Small intestine (tissue), 7 donors: ENCODE results near the gene PHYKPL. TPM values are rescaled to one million over a fixed set of nuclear protein-coding genes. Genes with fewer than 3 reads are reported as not detected.

ENCODE experiments used
- DNase-seq, 2 donors: peaks; one replicate each; pipeline versions ENCODE4 v3.0.0 to v3.0.0-alpha.2; 2013
- FAIRE-seq: peaks from 2 replicates; lab custom pipeline; 2012; peaks lifted over from hg19 to GRCh38; lab: Jason Lieb, UNC
- H3K27ac ChIP-seq, 3 donors: one replicate each; pipeline ENCODE4 v1.5.1; 2013; ENCODE audit warnings: low read length in 2 of 3, mild to moderate bottlenecking in 2 of 3, control low read depth in 1 of 3, inconsistent platforms in 1 of 3, low read depth in 1 of 3, moderate library complexity in 1 of 3
- H3K27me3 ChIP-seq, 3 donors: one replicate each; pipeline ENCODE4 v1.6.1; 2013; ENCODE audit warnings: low read length in 3 of 3, inconsistent platforms in 1 of 3; ENCODE audit not compliant: control insufficient read depth in 3 of 3, insufficient read depth in 3 of 3
- H3K36me3 ChIP-seq, 3 donors: one replicate each; pipeline ENCODE4 v1.6.1; 2013; ENCODE audit warnings: low read length in 3 of 3, inconsistent platforms in 1 of 3, low read depth in 1 of 3, mild to moderate bottlenecking in 1 of 3, moderate library complexity in 1 of 3; ENCODE audit not compliant: control insufficient read depth in 3 of 3, insufficient read depth in 2 of 3
- H3K4me1 ChIP-seq, 3 donors: one replicate each; pipeline ENCODE4 v1.6.1; 2013; ENCODE audit warnings: low read length in 2 of 3, inconsistent platforms in 1 of 3, low read depth in 1 of 3, mild to moderate bottlenecking in 1 of 3, moderate library complexity in 1 of 3; ENCODE audit not compliant: control insufficient read depth in 3 of 3, insufficient read depth in 2 of 3
- H3K4me3 ChIP-seq, 3 donors: one replicate each; pipeline ENCODE4 v1.5.1; 2013; ENCODE audit warnings: low read length in 3 of 3, control low read depth in 1 of 3, inconsistent platforms in 1 of 3, low read depth in 1 of 3, mild to moderate bottlenecking in 1 of 3, moderate library complexity in 1 of 3
- H3K9me3 ChIP-seq, 2 donors: one replicate each; pipeline ENCODE4 v1.6.1; 2013; ENCODE audit warnings: low read depth in 1 of 2, low read length in 1 of 2; ENCODE audit not compliant: control insufficient read depth in 2 of 2, insufficient read depth in 1 of 2
- WGBS, 3 donors: extraction: QIAGEN DNeasy Blood & Tissue Kit; methylation state at CpG; one replicate each; pipeline ENCODE4 v1.1.7; 2013; 5-methylcytosine and 5-hydroxymethylcytosine counted together
- polyA plus RNA-seq, 4 donors: library from polyadenylated mRNA; stranded (reverse) in 3 of 4; unstranded in 1 of 4; fragments of 200-250 nt in 3 of 4; fragments of 120-200 nt in 1 of 4; gene quantifications; one replicate each; pipeline versions ENCODE4 v1.2.1 to v1.2.3, GENCODE V29; 2013
- donor health status: healthy with polysubstance abuse.
- donor health status: control.
- donor health status: control.
- donor health status: Bipolar disorder and iron deficiency.
- donor health status: healthy.

Gene PHYKPL
- polyA plus RNA-seq, 4 donors, result 57.7 to 145 (median 127) TPM

DNA sequence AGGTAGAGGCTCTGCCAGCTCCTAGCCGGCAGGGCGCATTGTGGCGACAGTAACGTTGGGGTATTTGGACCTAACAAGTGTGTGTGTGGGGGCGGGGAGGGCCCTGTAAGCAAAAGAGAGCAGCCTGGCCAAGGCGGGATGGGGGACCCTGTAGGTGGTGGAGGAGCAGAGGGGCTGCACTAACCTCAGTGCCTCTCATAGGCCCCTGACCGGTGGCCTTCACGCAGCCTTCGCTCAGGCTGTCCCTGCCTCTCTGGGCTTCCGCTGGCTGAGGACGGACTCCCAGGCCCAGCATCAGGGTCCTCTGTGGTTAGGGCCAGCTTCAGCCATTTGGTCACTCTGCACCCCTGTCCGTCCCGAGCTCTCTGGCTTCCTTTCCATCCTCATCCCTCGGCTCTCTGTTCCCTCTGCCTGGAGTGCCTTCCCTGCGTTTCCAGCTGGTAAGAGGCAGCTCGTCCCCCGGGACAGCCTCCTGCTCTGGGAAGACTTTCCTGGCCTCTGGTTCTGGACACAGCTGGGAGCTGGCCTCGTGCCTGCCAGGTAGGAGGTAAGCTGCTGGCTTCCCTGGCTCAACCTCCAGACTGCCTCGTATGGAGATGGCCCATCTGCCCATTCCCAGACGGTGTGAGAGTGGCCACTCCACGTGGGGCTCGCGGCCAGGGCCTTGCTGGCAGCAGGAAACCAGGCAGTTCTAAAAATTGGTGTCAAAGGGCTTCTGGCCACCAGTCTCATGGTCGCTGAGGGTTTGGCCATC, 39.3 kb upstream of the PHYKPL start:
- H3K36me3 ChIP-seq, result no peaks in the 10 kb centered on the region
- H3K4me3 ChIP-seq, result no peak overlapping the region
- 79 to 84% (median 84%) methylated on average over 24 of the region's 24 CpGs for WGBS, 3 donors
- DNase-seq, result no peak
- H3K27me3 ChIP-seq, result no peaks in the 10 kb centered on the region
- peaks cover 0 to 7% of the 10 kb centered on the region in 2 donors for H3K9me3 ChIP-seq
- no peak for FAIRE-seq
- H3K4me1 ChIP-seq, result no peaks in the 10 kb centered on the region
- H3K27ac ChIP-seq, result no peak overlapping the region

GRCh38 chr5:178271231-178271630, 38.6 kb upstream of the PHYKPL start:
- FAIRE-seq, result no peak
- DNase-seq, result no peak
- H3K36me3 ChIP-seq, result no peaks in the 10 kb centered on the region
- H3K27ac ChIP-seq, result no peak overlapping the region
- 86 to 91% (median 88%) methylated on average over 4 of the region's 4 CpGs for whole genome bisulfite sequencing, 3 donors
- no peak overlapping the region for H3K4me3 ChIP-seq
- H3K27me3 ChIP-seq, result no peaks in the 10 kb centered on the region
- no peaks in the 10 kb centered on the region for H3K4me1 ChIP-seq
- peaks cover 0 to 7% of the 10 kb centered on the region in 2 donors for H3K9me3 ChIP-seq

DNA sequence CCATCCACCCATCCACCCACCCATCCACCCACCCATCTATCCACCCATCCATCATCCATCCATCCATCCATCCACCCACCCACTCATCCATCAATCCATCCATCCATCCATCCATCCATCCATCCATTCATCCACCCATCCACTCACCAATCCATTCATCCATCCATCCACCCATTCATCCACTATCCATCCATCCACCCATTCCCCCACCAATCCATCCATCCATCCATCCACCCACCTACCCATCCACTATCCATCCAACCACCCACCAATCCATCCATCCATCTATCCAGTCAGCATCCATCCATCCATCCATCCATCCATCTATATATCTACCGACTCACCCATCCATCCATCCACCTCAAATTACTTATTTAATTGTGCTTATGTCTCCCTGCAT, 36.9 kb upstream of the PHYKPL start:
- Histone ChIP-seq H3K4me1 (no peaks in the 10 kb centered on the region), H3K4me3 (no peak overlapping the region), H3K9me3 (no peaks in the 10 kb centered on the region), H3K27ac (no peak overlapping the region), H3K27me3 (no peaks in the 10 kb centered on the region), H3K36me3 (no peaks in the 10 kb centered on the region)
- no peak for FAIRE-seq
- no peak for DNase-seq
- WGBS, 3 donors, result 90 to 92% (median 91%) methylated on average over 1 of the region's 1 CpG

- H3K4me3 ChIP-seq, result no peak overlapping the region
- H3K9me3 ChIP-seq, result no peaks in the 10 kb centered on the region
- DNase-seq (no peak), FAIRE-seq (no peak)
- H3K27ac ChIP-seq, result no peak overlapping the region
- no peaks in the 10 kb centered on the region for H3K27me3 ChIP-seq
- 80 to 90% (median 81%) methylated on average over 10 of the region's 10 CpGs for WGBS, 3 donors
- no peaks in the 10 kb centered on the region for H3K36me3 ChIP-seq
- no peaks in the 10 kb centered on the region for H3K4me1 ChIP-seq
Measured at GRCh38 chr5:178267876-178268275, 35.3 kb upstream of the PHYKPL start.

DNA sequence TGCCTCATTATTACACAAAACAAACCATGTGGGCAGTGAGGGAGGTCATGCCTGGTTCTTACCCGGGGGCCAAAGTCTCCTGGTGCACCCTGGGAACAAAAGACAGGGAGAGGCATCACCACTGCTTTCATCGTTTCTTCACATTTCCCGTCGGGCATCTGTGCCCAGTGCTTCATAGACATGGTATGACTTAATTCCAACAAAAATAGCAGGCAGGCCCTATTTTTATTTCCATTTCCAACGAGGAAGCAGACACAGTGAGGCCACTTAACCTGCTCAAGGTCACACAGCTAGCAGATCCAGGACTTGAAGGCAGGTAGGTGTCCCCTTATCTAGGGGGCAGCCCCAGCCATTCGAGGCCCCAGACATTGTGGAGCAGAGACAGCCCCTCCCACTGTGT, 34.6 kb upstream of the PHYKPL start:
- WGBS, 3 donors, result 48 to 67% (median 60%) methylated on average over 6 of the region's 6 CpGs
- H3K4me3 ChIP-seq, result no peak overlapping the region
- DNase-seq, result no peak
- FAIRE-seq, result no peak
- H3K27me3 ChIP-seq, result no peaks in the 10 kb centered on the region
- no peaks in the 10 kb centered on the region for H3K36me3 ChIP-seq
- no peaks in the 10 kb centered on the region for H3K4me1 ChIP-seq
- H3K9me3 ChIP-seq, result no peaks in the 10 kb centered on the region
- no peak overlapping the region for H3K27ac ChIP-seq

- H3K27ac ChIP-seq, result no peak overlapping the region
- no peak overlapping the region for H3K4me3 ChIP-seq
- H3K4me1 ChIP-seq, result no peaks in the 10 kb centered on the region
- H3K27me3 ChIP-seq, result no peaks in the 10 kb centered on the region
- no peaks in the 10 kb centered on the region for H3K9me3 ChIP-seq
- WGBS, 3 donors, result 93 to 97% (median 95%) methylated on average over 10 of the region's 10 CpGs
- H3K36me3 ChIP-seq, result no peaks in the 10 kb centered on the region
- DNase-seq (no peak), FAIRE-seq (no peak)
Measured at GRCh38 chr5:178266581-178266980, 34.0 kb upstream of the PHYKPL start.

DNA sequence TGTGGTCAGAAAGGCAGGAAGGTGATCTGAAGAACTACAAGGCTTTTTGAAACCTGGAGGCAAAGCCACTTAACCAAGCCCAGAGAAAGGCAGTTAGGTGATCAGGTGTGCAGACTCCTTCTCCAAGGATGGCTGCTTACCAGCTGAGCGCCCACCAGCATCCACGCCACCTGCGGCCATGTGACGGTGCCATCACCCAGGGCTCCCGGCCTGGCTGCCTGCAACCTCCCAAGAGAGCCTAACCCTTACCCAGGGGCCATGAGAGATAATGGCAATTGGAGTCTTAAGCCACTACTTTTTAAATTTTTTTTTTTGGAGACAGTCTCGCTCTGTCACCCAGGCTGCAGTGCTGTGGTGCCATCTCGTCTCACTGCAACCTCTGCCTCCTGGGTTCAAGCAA, 33.1 kb upstream of the PHYKPL start:
- no peak overlapping the region for H3K4me3 ChIP-seq
- no peak overlapping the region for H3K27ac ChIP-seq
- 88 to 92% (median 89%) methylated on average over 7 of the region's 7 CpGs for WGBS, 3 donors
- no peaks in the 10 kb centered on the region for H3K27me3 ChIP-seq
- no peak for DNase-seq
- H3K4me1 ChIP-seq, result no peaks in the 10 kb centered on the region
- no peaks in the 10 kb centered on the region for H3K9me3 ChIP-seq
- no peak for FAIRE-seq
- H3K36me3 ChIP-seq, result no peaks in the 10 kb centered on the region

DNA sequence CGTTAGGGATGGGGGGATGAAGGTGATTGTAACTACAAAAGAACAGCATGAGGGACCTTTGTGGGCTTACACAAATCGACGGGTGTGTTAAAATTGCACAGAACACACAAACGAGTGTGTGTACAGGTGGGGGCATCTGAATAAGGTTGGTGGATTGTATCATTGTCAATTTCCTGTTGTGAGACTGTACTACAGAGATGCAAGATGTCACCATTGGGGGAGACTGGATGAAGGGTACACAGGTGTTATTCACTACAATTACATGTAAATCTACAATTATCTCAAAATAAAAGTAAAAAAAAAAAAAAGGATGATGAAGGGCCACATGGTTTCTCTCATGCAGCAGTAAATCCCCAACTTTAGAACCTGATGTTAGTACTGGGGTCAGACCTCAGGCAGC, 31.4 kb upstream of the PHYKPL start:
- FAIRE-seq (no peak), DNase-seq (no peak)
- H3K27ac ChIP-seq, result no peak overlapping the region
- no peaks in the 10 kb centered on the region for H3K9me3 ChIP-seq
- H3K4me3 ChIP-seq, result no peak overlapping the region
- no peaks in the 10 kb centered on the region for H3K36me3 ChIP-seq
- H3K4me1 ChIP-seq, result no peaks in the 10 kb centered on the region
- 85 to 87% (median 85%) methylated on average over 4 of the region's 4 CpGs for WGBS, 3 donors
- H3K27me3 ChIP-seq, result no peaks in the 10 kb centered on the region
